Coronary artery (tissue), 2 donors: ENCODE measurements around the gene FGF3.

Experiments
- DNase-seq: peaks from one replicate; pipeline ENCODE4 v3.0.0-alpha.2; 2017; ENCODE audit warnings: low spot score
- H3K27ac ChIP-seq, 2 donors: fragments of 200-600 bp; sonication (generic); one replicate each; pipeline ENCODE4 v1.5.1; 2016 to 2019
- H3K4me3 ChIP-seq: fragments of 200-600 bp; sonication (generic); 2 replicates; pipeline ENCODE4 v1.5.1; 2016; ENCODE audit warnings: mild to moderate bottlenecking, moderate library complexity
- CTCF ChIP-seq: fragments of 200-600 bp; sonication (generic); IDR thresholded peaks from one replicate; pipeline ENCODE4 v1.5.1; 2019; ENCODE audit warnings: antibody characterized with exemption

Gene FGF3

GRCh38 chr11:69843529-69843921 is 24.3 kb upstream of the FGF3 start:
- H3K4me3 ChIP-seq = no peak overlapping the region
- no peak overlapping the region for H3K27ac ChIP-seq
- TF ChIP-seq CTCF = no peak
- no peak for DNase-seq

GRCh38 chr11:69842746-69843528 is 23.7 kb upstream of the FGF3 start:
- Histone ChIP-seq H3K27ac (no peak overlapping the region), H3K4me3 (no peak overlapping the region)
- no peak for TF ChIP-seq CTCF
- DNase-seq = peak; percentile 36

- Histone ChIP-seq H3K27ac (no peak overlapping the region), H3K4me3 (no peak overlapping the region)
- no peak for DNase-seq
- TF ChIP-seq CTCF = no peak
Observed at GRCh38 chr11:69841859-69842698, 22.9 kb upstream of the FGF3 start.

GRCh38 chr11:69841170-69841858 is 22.1 kb upstream of the FGF3 start:
- DNase-seq = no peak
- Histone ChIP-seq H3K4me3 (no peak overlapping the region), H3K27ac (no peak overlapping the region)
- no peak for TF ChIP-seq CTCF

- TF ChIP-seq CTCF = no peak
- Histone ChIP-seq H3K4me3 (no peak overlapping the region), H3K27ac (no peak overlapping the region)
- DNase-seq = peak; percentile 64
Observed at GRCh38 chr11:69840371-69841169, 21.4 kb upstream of the FGF3 start.

GRCh38 chr11:69839516-69839915 is 20.3 kb upstream of the FGF3 start:
- no peak for TF ChIP-seq CTCF
- Histone ChIP-seq H3K4me3 (no peak overlapping the region), H3K27ac (no peak overlapping the region)
- DNase-seq = peak; percentile 59
